DMS79 (cell line): Measurements from ENCODE around the gene SETD9.

Experiments used
- DNase-seq: peaks from one replicate; lab custom pipeline; 2025; lab: John Stamatoyannopoulos, UW

SETD9 gene

DNA sequence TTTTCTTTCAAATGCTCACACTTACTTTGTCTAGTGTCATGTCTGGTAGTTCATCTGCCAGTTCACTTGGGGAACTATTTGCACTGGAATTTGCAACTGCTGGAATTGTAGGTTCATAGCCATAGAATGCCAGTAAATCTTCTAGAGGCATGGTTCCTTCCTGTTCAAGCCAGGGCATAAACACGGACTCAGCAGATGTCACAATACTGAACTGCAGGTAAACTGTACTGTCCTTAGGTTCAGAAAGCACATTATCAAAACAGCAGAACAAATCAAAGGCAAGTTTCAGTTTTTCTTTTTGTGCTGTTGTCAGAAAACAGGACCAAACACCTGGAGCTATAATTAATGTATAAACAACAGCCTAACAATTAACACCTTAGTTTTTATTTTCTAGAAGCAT lies 29.5 kb downstream of the SETD9 start:
- no peak for DNase-seq

DNA sequence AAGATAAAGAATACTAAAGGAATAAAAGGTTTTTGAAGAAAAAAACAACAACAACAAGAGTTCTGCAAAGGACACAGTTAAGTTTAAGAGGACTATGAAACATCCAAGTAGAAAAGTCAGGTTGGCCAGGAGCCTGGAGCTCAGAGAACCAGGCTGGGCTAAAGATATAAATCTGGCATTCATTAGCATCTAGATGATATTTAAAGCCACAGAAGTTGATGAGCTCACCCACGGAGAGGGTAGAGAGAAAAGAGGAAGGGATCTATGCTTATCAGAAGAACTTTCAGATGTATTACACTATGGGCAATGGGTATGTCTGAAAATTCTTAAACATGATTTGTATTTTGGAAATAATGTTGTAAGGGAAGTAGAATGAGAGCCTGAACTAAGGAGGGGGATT lies 32.6 kb downstream of the SETD9 start:
- DNase-seq: no peak

DNA sequence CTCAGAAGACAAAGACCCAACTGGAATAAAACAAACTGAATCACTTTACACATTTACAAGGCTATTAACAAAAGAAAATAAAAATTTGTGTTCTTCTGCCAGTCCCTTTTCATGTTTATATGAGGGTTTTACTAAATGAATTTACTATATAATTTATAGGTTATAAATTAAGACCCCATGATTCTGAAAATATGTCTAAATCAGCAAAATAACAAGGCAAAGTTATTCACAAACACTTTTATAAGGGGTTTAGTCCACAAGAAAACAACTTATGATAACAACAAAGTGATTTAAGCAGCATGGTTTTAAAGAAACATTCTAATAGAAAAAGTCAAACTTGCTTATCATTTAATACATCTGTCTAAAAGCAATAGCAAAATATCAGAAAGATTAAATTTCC lies 37.7 kb downstream of the SETD9 start:
- no peak for DNase-seq

DNA sequence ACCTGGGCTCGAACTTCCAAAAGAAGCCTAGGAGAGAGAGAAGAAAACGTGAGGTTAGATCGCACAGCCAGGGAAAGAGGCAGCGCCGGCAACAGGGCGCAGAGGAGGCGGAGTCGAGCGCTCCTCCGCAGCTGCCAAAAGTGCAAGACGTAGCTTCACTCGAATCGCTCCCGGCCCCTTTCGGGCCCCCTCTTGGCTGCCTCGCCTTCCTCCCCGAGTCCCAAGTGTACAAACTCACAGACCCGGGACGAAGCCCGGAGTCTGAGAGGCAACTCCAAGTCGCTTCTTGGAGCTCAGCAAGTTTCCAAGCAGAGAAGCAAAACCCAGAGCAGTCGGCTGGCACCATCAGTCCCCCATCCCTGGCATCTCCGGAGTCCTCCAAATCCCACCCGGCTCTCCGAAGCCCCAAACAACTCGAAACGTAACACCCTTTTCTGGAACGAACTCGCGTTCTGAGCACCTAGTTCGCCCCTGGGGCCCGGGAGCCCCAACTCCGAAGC lies 41.3 kb downstream of the SETD9 start:
- DNase-seq: no peak

DNA sequence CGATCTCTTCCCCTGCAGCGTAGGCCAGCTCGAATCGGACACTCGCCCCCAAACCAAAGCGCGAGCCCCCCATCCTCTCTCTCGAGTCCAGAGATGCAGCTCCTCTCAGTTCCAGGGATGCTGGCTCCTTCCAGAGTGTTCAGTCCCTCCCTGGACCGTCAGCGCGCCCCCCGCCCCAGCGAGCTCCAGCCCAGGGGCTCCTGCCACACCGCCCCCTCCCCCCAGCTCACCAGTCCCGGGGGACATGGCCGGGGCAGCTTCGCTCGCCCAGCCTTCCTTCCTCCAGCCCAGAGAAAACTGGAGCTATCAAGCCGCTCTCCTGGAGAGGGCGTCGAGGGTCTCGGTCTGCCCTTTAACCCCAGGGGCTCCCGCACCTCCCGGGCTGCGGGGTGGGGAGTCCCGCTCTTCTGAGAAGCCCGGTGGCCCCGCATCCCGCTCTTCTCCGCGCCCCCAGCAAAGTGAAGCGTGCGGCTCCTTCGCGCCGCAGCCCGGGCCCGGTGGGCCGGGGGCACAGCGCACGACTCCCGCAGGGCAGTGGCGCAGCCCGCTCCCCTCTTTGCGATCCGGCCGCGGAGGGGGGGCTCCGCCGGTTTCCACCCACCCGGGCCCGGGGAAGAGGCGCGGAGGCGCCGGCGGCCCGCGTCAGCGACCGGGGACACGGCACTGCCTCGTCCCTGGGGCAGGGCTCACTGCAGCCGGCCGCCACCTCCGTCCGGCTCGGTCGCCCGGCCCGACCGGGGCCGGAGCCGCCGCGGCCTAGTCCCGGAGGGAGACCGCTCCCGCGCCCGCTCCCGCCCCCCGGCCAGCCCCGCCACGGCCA lies 41.9 kb downstream of the SETD9 start:
- DNase-seq: no peak

DNA sequence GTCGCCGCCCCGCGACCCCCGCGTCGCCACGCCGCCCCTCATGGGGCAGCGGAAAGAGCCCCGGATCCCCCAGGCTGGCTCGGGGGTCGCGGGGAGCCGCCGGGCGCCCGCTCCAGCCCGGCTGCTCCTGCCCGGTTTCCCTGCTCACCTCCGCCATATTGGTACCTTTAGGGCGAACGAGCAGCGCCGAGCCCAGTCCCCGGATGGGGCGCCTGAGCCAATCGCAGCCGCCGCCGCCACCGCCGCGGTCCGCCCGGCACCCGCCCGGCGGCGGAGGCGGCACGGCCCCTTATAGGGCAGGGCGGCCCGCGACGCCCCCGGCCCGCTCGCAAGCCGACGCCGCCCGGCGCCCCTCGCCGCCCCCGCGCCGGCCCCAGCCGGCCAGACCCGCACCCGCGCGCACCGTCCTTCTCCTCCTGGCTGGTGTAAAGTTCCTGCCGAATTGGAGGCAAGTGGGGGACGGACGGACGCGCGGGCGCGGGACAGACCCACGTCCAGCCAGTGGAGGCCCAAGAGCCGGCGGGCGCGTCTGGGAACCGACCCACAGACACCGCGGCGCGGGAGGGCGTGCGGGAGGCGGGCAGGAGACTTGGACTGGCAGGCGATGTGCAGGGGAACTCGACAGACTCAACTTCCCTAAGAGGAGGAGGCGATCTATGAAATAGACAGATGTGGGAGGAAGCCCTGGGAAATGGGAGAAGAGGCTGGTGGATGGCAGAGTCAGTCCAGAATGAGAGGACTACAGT lies 42.7 kb downstream of the SETD9 start, which contains the start of gene MIER3:
Gene MIER3, minus strand, starts transcription at position 178 of the 746 bp plus-strand sequence. Its CDS starts 21 bp downstream, at position 157.
- no peak for DNase-seq

DNA sequence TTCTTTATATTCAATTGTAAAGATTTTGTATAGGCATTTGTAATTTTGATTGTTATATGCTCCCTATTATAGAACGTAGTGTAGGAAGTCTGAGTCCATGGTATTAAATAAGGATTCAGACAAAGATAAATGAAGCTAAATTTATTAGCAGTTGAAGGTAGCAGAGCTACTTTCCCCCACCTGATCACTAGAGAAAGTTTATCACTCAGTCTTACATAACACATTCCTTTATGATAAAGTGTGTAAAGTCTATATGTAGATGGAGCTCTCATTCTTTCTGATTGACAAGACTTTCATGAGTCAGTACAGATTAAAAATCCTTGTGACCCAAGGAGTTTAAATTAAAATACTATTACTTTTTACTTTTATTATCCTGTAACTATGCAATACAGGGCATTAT lies 44.9 kb downstream of the SETD9 start:
- no peak for DNase-seq

DNA sequence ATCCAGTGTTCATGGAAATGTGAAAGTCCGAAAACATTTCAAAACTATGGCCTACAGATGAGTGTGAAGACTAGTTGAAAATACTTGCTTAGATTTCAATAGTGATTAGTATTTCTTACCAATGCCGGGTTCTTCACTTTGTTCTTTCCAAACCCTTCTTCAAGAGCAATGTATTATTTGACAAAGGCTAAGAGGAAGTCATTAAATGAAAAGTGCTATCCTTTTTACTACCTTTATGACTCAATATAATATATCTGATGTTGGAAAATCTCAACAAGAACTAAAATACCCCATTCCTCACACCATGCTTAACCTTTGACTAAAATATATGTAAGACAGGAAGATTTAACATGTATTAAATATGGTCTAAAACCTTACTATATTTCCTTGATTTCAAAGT lies 49.2 kb downstream of the SETD9 start:
- no peak for DNase-seq

DNA sequence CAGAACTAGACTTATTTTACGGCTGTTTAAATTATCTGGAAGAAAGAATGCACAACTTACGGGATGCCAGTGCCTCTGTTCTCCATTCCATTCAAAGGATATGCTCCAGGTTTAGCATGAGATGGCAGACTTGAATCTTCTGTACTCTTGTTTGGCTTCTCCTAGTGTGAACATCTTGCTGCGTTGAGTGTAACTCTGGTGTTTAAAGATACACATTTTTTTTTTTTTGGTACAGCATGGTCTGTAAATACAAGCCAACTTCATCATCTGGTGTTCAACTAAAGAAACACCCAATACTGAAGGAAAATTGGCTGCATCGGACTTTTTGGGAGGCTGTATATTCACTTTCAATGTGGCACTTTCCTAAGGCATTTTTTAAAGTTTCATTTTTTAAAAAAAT lies 49.9 kb downstream of the SETD9 start:
- DNase-seq: no peak

DNA sequence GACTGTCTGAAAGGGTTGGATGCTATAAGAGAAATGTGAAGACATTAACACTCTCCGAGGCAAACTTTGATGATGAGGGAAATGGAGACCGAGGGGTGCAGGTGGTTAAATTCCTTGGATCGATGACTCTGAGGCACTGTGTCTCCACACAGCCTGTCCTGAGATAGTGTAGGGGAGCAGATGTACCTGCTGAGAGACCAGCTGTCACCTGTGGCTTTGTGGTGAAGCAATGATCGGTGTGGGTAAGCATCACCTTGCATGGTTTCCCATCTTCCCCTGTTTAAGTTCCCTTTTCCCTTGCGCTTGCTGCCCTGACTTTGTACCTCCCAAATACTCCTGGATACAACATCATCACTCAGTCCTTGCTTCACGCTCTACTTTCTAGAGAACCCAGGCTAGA lies 52.4 kb downstream of the SETD9 start:
- DNase-seq: no peak

DNA sequence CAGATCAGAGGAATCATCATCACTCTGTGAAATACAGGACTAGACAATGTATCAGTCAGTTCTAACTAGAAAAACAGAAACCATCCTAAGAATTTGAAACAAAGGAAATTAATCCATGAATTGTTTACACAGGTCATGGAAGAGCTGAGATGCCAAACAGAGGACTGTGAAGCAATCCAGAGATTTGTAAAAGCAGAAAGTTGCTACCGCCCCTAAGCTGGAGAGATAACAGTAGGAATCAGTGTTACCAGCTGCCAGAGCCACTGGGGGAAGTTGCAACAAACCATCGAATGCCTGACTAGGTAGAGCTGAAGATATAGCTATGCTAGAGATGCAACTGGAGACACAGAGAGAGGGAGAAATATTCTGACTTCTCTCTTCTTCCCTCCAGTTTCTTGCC lies 52.9 kb downstream of the SETD9 start:
- DNase-seq: no peak

DNA sequence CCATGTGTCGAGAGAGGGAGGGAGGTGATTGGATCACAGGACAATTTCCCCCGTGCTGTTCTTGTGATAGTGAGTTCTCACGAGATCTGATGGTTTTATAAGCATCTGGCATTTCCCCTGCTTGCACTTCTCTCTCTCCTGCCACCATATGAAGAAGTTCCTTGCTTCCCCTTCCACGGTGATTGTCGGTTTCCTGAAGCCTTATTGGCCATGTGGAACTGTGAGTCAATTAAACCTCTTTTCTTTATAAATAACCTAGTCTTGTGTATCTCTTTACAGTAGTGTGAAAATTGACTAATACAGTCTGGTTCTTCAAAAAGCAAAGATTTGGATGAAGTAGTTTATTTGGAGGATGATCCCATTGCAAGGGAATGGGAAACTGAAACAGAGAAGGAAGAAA lies 53.9 kb downstream of the SETD9 start:
- DNase-seq: no peak

DNA sequence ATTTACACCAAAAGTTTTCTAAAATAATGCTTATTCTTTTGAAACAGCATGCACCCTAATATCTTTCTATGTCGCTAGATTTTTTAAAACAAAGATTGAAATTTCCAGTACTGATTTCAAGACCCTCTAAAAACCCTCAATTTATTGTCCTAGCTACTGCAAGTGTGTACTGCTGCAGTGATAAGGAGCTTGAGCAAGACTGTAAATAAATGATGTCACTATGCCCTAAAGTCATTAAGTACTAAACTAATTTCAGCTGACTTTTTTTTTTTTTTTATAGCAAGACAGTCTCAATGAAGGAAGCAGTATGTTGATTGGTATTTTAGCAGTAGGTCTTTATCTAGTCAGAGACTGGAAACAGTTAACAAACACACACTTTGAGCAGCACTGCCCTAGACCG lies 54.8 kb downstream of the SETD9 start:
- DNase-seq: no peak
